Vagina (tissue), 2 donors: ENCODE data around the gene NADK2. TPM values are rescaled to one million over a fixed set of nuclear protein-coding genes. Genes with fewer than 3 reads are reported as not detected.

Experiments
- DNase-seq, 2 donors: peaks; one replicate each; pipeline ENCODE4 v3.0.0-alpha.2; 2017; ENCODE audit errors: extremely low spot score in 2 of 2
- H3K27ac ChIP-seq: fragments of 200-600 bp; sonication (generic); one replicate; pipeline ENCODE4 v1.5.1; 2019
- H3K27me3 ChIP-seq: fragments of 200-600 bp; sonication (generic); one replicate; pipeline ENCODE4 v1.5.1; 2019
- H3K36me3 ChIP-seq, 2 donors: fragments of 200-600 bp; sonication (generic); one replicate each; pipeline ENCODE4 v1.5.1; 2017 to 2019
- H3K4me1 ChIP-seq: fragments of 200-600 bp; sonication (generic); one replicate; pipeline ENCODE4 v1.5.1; 2019
- H3K4me3 ChIP-seq, 2 donors: fragments of 200-600 bp; sonication (generic); 1 replicate in 1 of 2; 2 replicates in 1 of 2; pipeline ENCODE4 v1.5.1; 2016 to 2019
- H3K9me3 ChIP-seq: fragments of 200-600 bp; sonication (generic); one replicate; pipeline ENCODE4 v1.5.1; 2019
- POLR2A ChIP-seq, 2 donors: fragments of 450-650 bp; IDR thresholded peaks; one replicate each; pipeline ENCODE4 v1.6.1; 2017; ENCODE audit warnings: antibody characterized with exemption in 2 of 2, mild to moderate bottlenecking in 2 of 2, moderate library complexity in 2 of 2
- POLR2AphosphoS5 ChIP-seq, 2 donors: sonication (generic); formaldehyde crosslinking; IDR thresholded peaks; one replicate each; pipeline ENCODE4 v1.9.0; 2017; ENCODE audit warnings: antibody characterized with exemption in 2 of 2, mild to moderate bottlenecking in 2 of 2, low read depth in 1 of 2; ENCODE audit not compliant: insufficient read depth in 1 of 2
- intact Hi-C: fragments of 100-400 bp; cut with DNase I; formaldehyde crosslinking; loops from one replicate; pipeline ENCODE4 v1.15.1; 2023
- total RNA-seq: library from RNA; depleted of rRNA; stranded (reverse); fragments of >200 nt; gene quantifications from one replicate; pipeline ENCODE4 v1.2.3, GENCODE V29; 2016
- TF ChIP-seq, protein P1 (sequence below), 3 experiments: fragments of 450-650 bp in 2 of 3; fragments of 200-600 bp in 1 of 3; sonication (generic) in 1 of 3; IDR thresholded peaks; one replicate each; pipeline ENCODE4 v1.5.1; 2017 to 2019; ENCODE audit warnings: antibody characterized with exemption in 3 of 3, mild to moderate bottlenecking in 2 of 3, moderate library complexity in 2 of 3

NADK2 gene
- total RNA-seq, 1 donor from 2014 or later: 9.6 TPM

DNA sequence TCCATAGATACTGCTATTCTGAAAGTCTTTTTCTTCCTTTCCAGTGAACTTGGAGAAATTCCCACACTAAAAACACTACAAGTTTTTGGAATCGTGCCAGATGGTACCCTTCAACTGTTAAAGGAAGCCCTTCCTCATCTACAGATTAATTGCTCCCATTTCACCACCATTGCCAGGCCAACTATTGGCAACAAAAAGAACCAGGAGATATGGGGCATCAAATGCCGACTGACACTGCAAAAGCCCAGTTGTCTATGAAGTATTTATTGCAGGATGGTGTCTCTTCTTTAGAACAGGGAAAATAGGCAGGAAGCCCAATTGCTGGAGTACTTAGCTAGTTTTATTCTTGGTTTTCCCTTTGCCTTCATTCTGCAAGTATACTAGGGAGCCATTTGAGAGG, 60.0 kb downstream of the NADK2 start:
- no peaks in the 10 kb centered on the region for H3K27me3 ChIP-seq
- DNase-seq: no peak
- H3K27ac ChIP-seq: no peak overlapping the region
- H3K4me1 ChIP-seq: no peaks in the 10 kb centered on the region
- no peaks in the 10 kb centered on the region for H3K9me3 ChIP-seq
- peaks cover 0 to 5% of the 10 kb centered on the region in 2 donors for H3K36me3 ChIP-seq
- TF ChIP-seq, protein P1, sequence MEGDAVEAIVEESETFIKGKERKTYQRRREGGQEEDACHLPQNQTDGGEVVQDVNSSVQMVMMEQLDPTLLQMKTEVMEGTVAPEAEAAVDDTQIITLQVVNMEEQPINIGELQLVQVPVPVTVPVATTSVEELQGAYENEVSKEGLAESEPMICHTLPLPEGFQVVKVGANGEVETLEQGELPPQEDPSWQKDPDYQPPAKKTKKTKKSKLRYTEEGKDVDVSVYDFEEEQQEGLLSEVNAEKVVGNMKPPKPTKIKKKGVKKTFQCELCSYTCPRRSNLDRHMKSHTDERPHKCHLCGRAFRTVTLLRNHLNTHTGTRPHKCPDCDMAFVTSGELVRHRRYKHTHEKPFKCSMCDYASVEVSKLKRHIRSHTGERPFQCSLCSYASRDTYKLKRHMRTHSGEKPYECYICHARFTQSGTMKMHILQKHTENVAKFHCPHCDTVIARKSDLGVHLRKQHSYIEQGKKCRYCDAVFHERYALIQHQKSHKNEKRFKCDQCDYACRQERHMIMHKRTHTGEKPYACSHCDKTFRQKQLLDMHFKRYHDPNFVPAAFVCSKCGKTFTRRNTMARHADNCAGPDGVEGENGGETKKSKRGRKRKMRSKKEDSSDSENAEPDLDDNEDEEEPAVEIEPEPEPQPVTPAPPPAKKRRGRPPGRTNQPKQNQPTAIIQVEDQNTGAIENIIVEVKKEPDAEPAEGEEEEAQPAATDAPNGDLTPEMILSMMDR (IDR thresholded peaks at IDR 0.05): no peak
- TF ChIP-seq POLR2A (IDR thresholded peaks at IDR 0.05) (no peak), POLR2AphosphoS5 (IDR thresholded peaks at IDR 0.05; ENCODE audit: insufficient read depth in 1 of 2, low read depth in 1 of 2) (no peak)
- intact Hi-C loops: no loop called here
- H3K4me3 ChIP-seq: no peak overlapping the region

GRCh38 chr5:36180556-36181350, 61.0 kb downstream of the NADK2 start:
- DNase-seq: no peak
- no peaks in the 10 kb centered on the region for H3K4me1 ChIP-seq
- no peaks in the 10 kb centered on the region for H3K9me3 ChIP-seq
- TF ChIP-seq, protein P1 (IDR thresholded peaks at IDR 0.05): no peak
- TF ChIP-seq POLR2A (IDR thresholded peaks at IDR 0.05): no peak
- TF ChIP-seq POLR2AphosphoS5 (IDR thresholded peaks at IDR 0.05; ENCODE audit: insufficient read depth in 1 of 2, low read depth in 1 of 2): no peak
- no peak overlapping the region for H3K4me3 ChIP-seq
- peaks cover 0 to 5% of the 10 kb centered on the region in 2 donors for H3K36me3 ChIP-seq
- intact Hi-C loops: no loop called here
- H3K27me3 ChIP-seq: no peaks in the 10 kb centered on the region
- H3K27ac ChIP-seq: no peak overlapping the region

- Histone ChIP-seq H3K4me1 (no peaks in the 10 kb centered on the region), H3K27me3 (no peaks in the 10 kb centered on the region), H3K9me3 (no peaks in the 10 kb centered on the region), H3K36me3 (peaks cover 0 to 5% of the 10 kb centered on the region in 2 donors), H3K4me3 (no peak overlapping the region), H3K27ac (no peak overlapping the region)
- DNase-seq: no peak
- TF ChIP-seq, protein P1 (IDR thresholded peaks at IDR 0.05): no peak
- TF ChIP-seq POLR2AphosphoS5 (IDR thresholded peaks at IDR 0.05; ENCODE audit: insufficient read depth in 1 of 2, low read depth in 1 of 2): no peak
- TF ChIP-seq POLR2A (IDR thresholded peaks at IDR 0.05): no peak
- intact Hi-C loops: no loop called here
Observed at GRCh38 chr5:36179950-36180349, 61.8 kb downstream of the NADK2 start.

DNA sequence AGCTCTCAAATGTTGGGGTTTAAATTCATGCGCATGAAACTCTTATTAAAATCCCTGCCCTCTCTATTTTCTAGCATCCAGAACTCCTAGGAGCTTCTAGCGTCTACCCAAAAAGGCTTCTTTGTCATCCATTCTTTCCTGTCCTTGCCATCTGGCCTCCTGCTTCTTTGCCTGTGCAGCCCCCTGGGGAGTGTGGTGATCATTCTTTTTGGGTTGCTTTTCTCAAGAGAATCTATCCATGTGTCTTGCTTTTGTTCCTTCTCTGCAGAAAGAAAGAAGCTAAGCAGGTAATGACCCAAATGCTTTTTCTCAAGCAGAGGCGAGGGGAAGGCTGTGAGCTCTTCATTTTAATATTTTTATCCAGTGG, 63.2 kb downstream of the NADK2 start:
- Histone ChIP-seq H3K27me3 (no peaks in the 10 kb centered on the region), H3K9me3 (no peaks in the 10 kb centered on the region), H3K36me3 (peaks cover 0 to 12% of the 10 kb centered on the region in 2 donors), H3K4me3 (no peak overlapping the region), H3K4me1 (no peaks in the 10 kb centered on the region), H3K27ac (no peak overlapping the region)
- DNase-seq: no peak
- intact Hi-C loops: no loop called here
- no peak for TF ChIP-seq POLR2AphosphoS5 (IDR thresholded peaks at IDR 0.05; ENCODE audit: insufficient read depth in 1 of 2, low read depth in 1 of 2)
- TF ChIP-seq, protein P1 (IDR thresholded peaks at IDR 0.05): no peak
- no peak for TF ChIP-seq POLR2A (IDR thresholded peaks at IDR 0.05)
